HG02571 (cell line): Measurements from ENCODE around the gene PHF20.
"Not testable (repeated sequence)": the region's sequence is repeated elsewhere in the genome, so short reads cannot be mapped to it uniquely, and the experiment has no call there.

ENCODE experiments used
- ATAC-seq: cut with Tn5 transposase; IDR thresholded peaks from one replicate; pipeline ENCODE4 v1.9.1; 2021; ENCODE audit warnings: mild to moderate bottlenecking, moderate library complexity; ENCODE audit not compliant: unreplicated experiment

PHF20 gene

GRCh38 chr20:35837577-35838195 is 65.9 kb downstream of the PHF20 start:
- no peak for ATAC-seq

- no peak for ATAC-seq
Observed at GRCh38 chr20:35838205-35838604, 66.4 kb downstream of the PHF20 start.

GRCh38 chr20:35839904-35840303 is 68.1 kb downstream of the PHF20 start:
- ATAC-seq = no peak

GRCh38 chr20:35840421-35840820 is 68.6 kb downstream of the PHF20 start:
- no peak for ATAC-seq

- ATAC-seq = no peak
Observed at GRCh38 chr20:35842361-35842760, 70.5 kb downstream of the PHF20 start.

GRCh38 chr20:35843894-35844293 is 72.1 kb downstream of the PHF20 start:
- ATAC-seq = not testable (repeated sequence)

- ATAC-seq = no peak
Observed at GRCh38 chr20:35845561-35845960, 73.7 kb downstream of the PHF20 start.

GRCh38 chr20:35849706-35850105 is 77.9 kb downstream of the PHF20 start:
- ATAC-seq = no peak

- not testable (repeated sequence) for ATAC-seq
Observed at GRCh38 chr20:35851659-35852058, 79.8 kb downstream of the PHF20 start.

GRCh38 chr20:35854713-35855348 is 83.0 kb downstream of the PHF20 start:
- ATAC-seq = no peak

- ATAC-seq = not testable (repeated sequence)
Observed at GRCh38 chr20:35855641-35856040, 83.8 kb downstream of the PHF20 start.

- no peak for ATAC-seq
Observed at GRCh38 chr20:35856866-35857265, 85.1 kb downstream of the PHF20 start.

GRCh38 chr20:35866418-35867202 is 94.8 kb downstream of the PHF20 start:
- no peak for ATAC-seq

- no peak for ATAC-seq
Observed at GRCh38 chr20:35870541-35871258, 98.9 kb downstream of the PHF20 start.

- no peak for ATAC-seq
Observed at GRCh38 chr20:35871259-35871771, 99.5 kb downstream of the PHF20 start.

GRCh38 chr20:35876033-35876320 is 104.2 kb downstream of the PHF20 start:
- ATAC-seq = no peak

- no peak for ATAC-seq
Observed at GRCh38 chr20:35877611-35878010, 105.8 kb downstream of the PHF20 start.

- no peak for ATAC-seq
Observed at GRCh38 chr20:35878113-35878625, 106.4 kb downstream of the PHF20 start.

GRCh38 chr20:35881676-35882075 is 109.9 kb downstream of the PHF20 start:
- ATAC-seq = no peak

GRCh38 chr20:35882427-35883161 is 110.8 kb downstream of the PHF20 start:
- not testable (repeated sequence) for ATAC-seq
